AG04450 (cell line): ENCODE data around the gene CALCOCO2. TPM values are rescaled to one million over a fixed set of nuclear protein-coding genes. Genes with fewer than 3 reads are reported as not detected.
A peak's percentile ranks its signal among the peaks of the same experiment; 100 is the strongest.
"Not testable (repeated sequence)": the region's sequence is repeated elsewhere in the genome, so short reads cannot be mapped to it uniquely, and the experiment has no call there.

Experiments
- CTCF ChIA-PET: fragments of 300-600, 350-600 bp; formaldehyde crosslinking; extraction: SDS; loops from one replicate; lab custom pipeline; 2022; ENCODE audit warnings: antibody characterized with exemption, inconsistent platforms; lab: Charles Lee
- POLR2A ChIA-PET: fragments of 350-600 bp; formaldehyde crosslinking; extraction: SDS; loops from one replicate; lab custom pipeline; 2021; ENCODE audit warnings: antibody characterized with exemption, inconsistent platforms; lab: Yijun Ruan, JAX
- DNase-seq: peaks from one replicate; pipeline ENCODE4 v3.0.0-alpha.2; 2011; ENCODE audit warnings: low read depth, low spot score
- H3K27ac ChIP-seq: one replicate; pipeline ENCODE4 v1.5.1; 2012; ENCODE audit warnings: low read depth, low read length, control low read depth
- H3K27me3 ChIP-seq: one replicate; pipeline ENCODE4 v1.6.0; 2012; ENCODE audit warnings: low read length; ENCODE audit not compliant: control insufficient read depth, insufficient read depth
- H3K4me3 ChIP-seq: 2 replicates; pipeline ENCODE4 v1.5.1; 2011; ENCODE audit warnings: mild to moderate bottlenecking, low read depth, low read length, control low read depth
- H3K9me3 ChIP-seq: 2 replicates; pipeline ENCODE4 v1.5.1; 2012; ENCODE audit warnings: low read length; ENCODE audit not compliant: control insufficient read depth, insufficient read depth
- polyA plus RNA-seq: library from polyadenylated mRNA; depleted of rRNA; stranded (reverse); fragments of >200 nt; gene quantifications from 2 replicates; pipeline ENCODE4 v1.2.3, GENCODE V29; 2011
- TF ChIP-seq, protein P1 (sequence below): IDR thresholded peaks from 2 replicates; pipeline ENCODE4 v1.5.1; 2011; ENCODE audit warnings: low read depth, low read length, control low read depth, inconsistent platforms

The CALCOCO2 gene
- polyA plus RNA-seq, 1 experiment = 130 TPM

GRCh38 chr17:48816438-48816773 is 14.4 kb upstream of the CALCOCO2 start:
- TF ChIP-seq, protein P1, sequence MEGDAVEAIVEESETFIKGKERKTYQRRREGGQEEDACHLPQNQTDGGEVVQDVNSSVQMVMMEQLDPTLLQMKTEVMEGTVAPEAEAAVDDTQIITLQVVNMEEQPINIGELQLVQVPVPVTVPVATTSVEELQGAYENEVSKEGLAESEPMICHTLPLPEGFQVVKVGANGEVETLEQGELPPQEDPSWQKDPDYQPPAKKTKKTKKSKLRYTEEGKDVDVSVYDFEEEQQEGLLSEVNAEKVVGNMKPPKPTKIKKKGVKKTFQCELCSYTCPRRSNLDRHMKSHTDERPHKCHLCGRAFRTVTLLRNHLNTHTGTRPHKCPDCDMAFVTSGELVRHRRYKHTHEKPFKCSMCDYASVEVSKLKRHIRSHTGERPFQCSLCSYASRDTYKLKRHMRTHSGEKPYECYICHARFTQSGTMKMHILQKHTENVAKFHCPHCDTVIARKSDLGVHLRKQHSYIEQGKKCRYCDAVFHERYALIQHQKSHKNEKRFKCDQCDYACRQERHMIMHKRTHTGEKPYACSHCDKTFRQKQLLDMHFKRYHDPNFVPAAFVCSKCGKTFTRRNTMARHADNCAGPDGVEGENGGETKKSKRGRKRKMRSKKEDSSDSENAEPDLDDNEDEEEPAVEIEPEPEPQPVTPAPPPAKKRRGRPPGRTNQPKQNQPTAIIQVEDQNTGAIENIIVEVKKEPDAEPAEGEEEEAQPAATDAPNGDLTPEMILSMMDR = no peak
- Histone ChIP-seq H3K27ac (no peak overlapping the region), H3K27me3 (peaks cover 33% of the 10 kb centered on the region), H3K9me3 (no peaks in the 10 kb centered on the region; the same call in 1 of the 2 replicates), H3K4me3 (no peak overlapping the region; the same call in 1 of the 2 replicates)
- DNase-seq = no peak
- ChIA-PET CTCF (interaction anchor here (0.6 to 8.1 kb wide), 11 partner anchors 10 to 270 kb away, joined by 3 to 164 read pairs (median 7); partner anchors contain the start of gene PRAC2), POLR2A (interaction anchor here (0.7 to 0.9 kb wide), 2 partner anchors 598 to 844 kb away, joined by 3 to 9 read pairs; partner anchors contain the start of gene PHB1)

- ChIA-PET POLR2A (interaction anchor here (0.7 to 0.9 kb wide), 2 partner anchors 598 to 845 kb away, joined by 3 to 9 read pairs; partner anchors contain the start of gene PHB1), CTCF (interaction anchor here (0.7 to 8.1 kb wide), 9 partner anchors 9 to 216 kb away, joined by 3 to 164 read pairs (median 7); partner anchors contain the start of gene PRAC2)
- H3K9me3 ChIP-seq = no peaks in the 10 kb centered on the region; the same call in 1 of the 2 replicates
- H3K4me3 ChIP-seq = peak within 1 kb of the TSS; percentile 50
- TF ChIP-seq, protein P1 = no peak
- H3K27ac ChIP-seq = peak within 1 kb of the TSS; percentile 39
- DNase-seq = peak; percentile 18
- H3K27me3 ChIP-seq = peaks cover 33% of the 10 kb centered on the region
Measured at GRCh38 chr17:48816774-48817590, 13.9 kb upstream of the CALCOCO2 start, which contains the start of gene TTLL6. Gene TTLL6 (minus strand): TSS chr17:48817229. CDS start chr17:48817072, 157 bp downstream.

DNA sequence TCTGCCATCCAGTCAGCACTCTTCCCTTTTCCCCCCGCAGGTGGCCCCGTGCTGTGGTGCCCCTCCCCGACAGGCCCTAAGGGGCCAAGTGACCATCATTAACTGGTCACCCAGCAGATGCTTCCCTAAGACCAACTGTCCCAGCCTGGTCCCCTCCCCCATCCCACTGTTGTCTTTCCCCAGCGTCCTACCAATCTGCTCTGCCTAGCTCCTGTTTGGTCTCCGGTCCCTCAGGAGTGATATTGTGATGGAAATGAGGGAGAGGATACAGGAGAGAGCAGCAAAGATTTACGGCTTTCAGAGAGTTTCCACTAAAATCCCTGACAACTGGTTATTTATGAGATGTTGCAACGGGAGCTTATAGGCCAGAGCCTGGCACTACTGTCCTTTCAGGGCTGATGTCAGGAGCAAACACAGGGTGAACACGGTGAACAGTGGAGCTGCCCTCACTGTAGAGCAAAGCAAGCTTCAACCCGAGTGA is 12.4 kb upstream of the CALCOCO2 start:
- TF ChIP-seq, protein P1 = no peak
- POLR2A ChIA-PET = no interaction called here
- Histone ChIP-seq H3K27me3 (peaks cover 20% of the 10 kb centered on the region), H3K4me3 (no peak overlapping the region), H3K27ac (no peak overlapping the region), H3K9me3 (no peaks in the 10 kb centered on the region; the same call in 1 of the 2 replicates)
- no peak for DNase-seq
- CTCF ChIA-PET = interaction anchor here (1.0 to 1.6 kb wide), 2 partner anchors 14 to 61 kb away, joined by 3 to 12 read pairs; no protein-coding TSS in a partner anchor

GRCh38 chr17:48819466-48819865 is 11.4 kb upstream of the CALCOCO2 start:
- no peak overlapping the region for H3K27ac ChIP-seq
- no peak for DNase-seq
- POLR2A ChIA-PET = no interaction called here
- CTCF ChIA-PET = no interaction called here
- no peak overlapping the region for H3K4me3 ChIP-seq
- TF ChIP-seq, protein P1 = no peak
- peaks cover 16% of the 10 kb centered on the region for H3K27me3 ChIP-seq
- no peaks in the 10 kb centered on the region; the same call in 1 of the 2 replicates for H3K9me3 ChIP-seq

DNA sequence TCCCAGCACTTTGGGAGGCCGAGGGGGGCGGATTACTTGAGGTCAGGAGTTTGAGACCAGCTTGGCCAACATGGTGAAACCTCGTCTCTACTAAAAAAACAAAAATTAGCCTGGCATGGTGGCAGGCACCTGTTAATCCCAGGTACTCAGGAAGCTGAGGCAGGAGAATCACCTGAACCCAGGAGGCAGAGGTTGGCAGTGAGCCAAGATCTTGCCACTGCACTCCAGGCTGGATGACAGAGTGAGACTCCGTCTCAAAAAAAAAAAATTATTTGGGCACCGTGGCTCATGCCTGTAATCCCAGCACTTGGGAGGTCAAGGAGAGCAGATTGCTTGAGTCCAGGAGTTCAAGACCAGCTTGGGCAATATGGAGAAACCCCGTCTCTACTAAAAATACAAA is 9.9 kb upstream of the CALCOCO2 start:
- H3K27ac ChIP-seq, H3K4me3 ChIP-seq, DNase-seq, H3K9me3 ChIP-seq, POLR2A ChIA-PET, CTCF ChIA-PET: not testable (repeated sequence)
- H3K27me3 ChIP-seq = peaks cover 13% of the 10 kb centered on the region
